NB4 (cell line): ENCODE measurements around the gene TBC1D21.

Experiments used
- DNase-seq: peaks from one replicate; pipeline ENCODE4 v3.0.0; 2010; ENCODE audit warnings: low read depth
- H3K4me3 ChIP-seq: one replicate; pipeline ENCODE4 v1.5.1; 2011; ENCODE audit warnings: mild to moderate bottlenecking, low read depth, low read length, moderate library complexity
- CTCF ChIP-seq: IDR thresholded peaks from one replicate; pipeline ENCODE4 v1.5.1; 2012; ENCODE audit warnings: low read depth, low read length
- MAX ChIP-seq: IDR thresholded peaks from 2 replicates; pipeline ENCODE4 v1.6.1; 2011; ENCODE audit warnings: low read depth, low read length
- MYC ChIP-seq: IDR thresholded peaks from 2 replicates; pipeline ENCODE4 v1.6.1; 2011; ENCODE audit warnings: low read depth, low read length
- POLR2A ChIP-seq: IDR thresholded peaks from 2 replicates; pipeline ENCODE4 v1.6.1; 2011; ENCODE audit warnings: mild to moderate bottlenecking; ENCODE audit not compliant: insufficient read length; ENCODE audit errors: extremely low read depth

Gene TBC1D21

GRCh38 chr15:73923156-73923487 is 49.8 kb downstream of the TBC1D21 start:
- TF ChIP-seq MYC (no peak), CTCF (no peak), MAX (no peak), POLR2A (no peak)
- DNase-seq = no peak
- no peak overlapping the region for H3K4me3 ChIP-seq

GRCh38 chr15:73923488-73924164 is 50.3 kb downstream of the TBC1D21 start:
- H3K4me3 ChIP-seq = no peak overlapping the region
- TF ChIP-seq POLR2A (no peak), MYC (no peak), MAX (no peak), CTCF (no peak)
- DNase-seq = no peak

GRCh38 chr15:73924171-73924921 is 51.0 kb downstream of the TBC1D21 start:
- peak; percentile 53 for DNase-seq
- no peak overlapping the region for H3K4me3 ChIP-seq
- TF ChIP-seq POLR2A (no peak), MAX (no peak), CTCF (no peak), MYC (no peak)

GRCh38 chr15:73925848-73926218 is 52.5 kb downstream of the TBC1D21 start:
- no peak for DNase-seq
- TF ChIP-seq POLR2A = no peak
- TF ChIP-seq CTCF = no peak
- no peak for TF ChIP-seq MYC
- TF ChIP-seq MAX = no peak

GRCh38 chr15:73926219-73927002 is 53.0 kb downstream of the TBC1D21 start, which contains the start of gene LOXL1:
TSS of gene LOXL1 (plus strand) at chr15:73926462. CDS start at chr15:73926784, 322 bp downstream.
- DNase-seq = peak; percentile 59
- no peak for TF ChIP-seq CTCF
- no peak for TF ChIP-seq MYC
- no peak for TF ChIP-seq MAX
- TF ChIP-seq POLR2A = no peak
- H3K4me3 ChIP-seq = peak within 1 kb of the TSS; percentile 38

More at GRCh38 chr15:73925848-73926218, 52.5 kb downstream of the TBC1D21 start:
- H3K4me3 ChIP-seq = no peak overlapping the region
